Trophoblast cell (in vitro differentiated cells and primary cell): Measurements from ENCODE around the gene PYDC1.

Experiments
- DNase-seq, 2 donors: peaks; one replicate each; pipeline ENCODE4 v3.0.0-alpha.2; 2016
- H2AFZ ChIP-seq: 2 replicates; pipeline ENCODE4 v1.6.1; 2013; ENCODE audit warnings: low read length, moderate library complexity, mild to moderate bottlenecking; ENCODE audit not compliant: insufficient read depth, poor library complexity
- H2AK5ac ChIP-seq: 2 replicates; pipeline ENCODE4 v1.6.1; 2013; ENCODE audit warnings: mild to moderate bottlenecking, low read length
- H2BK120ac ChIP-seq: 2 replicates; pipeline ENCODE4 v1.6.1; 2013; ENCODE audit warnings: low read length, mild to moderate bottlenecking, moderate library complexity; ENCODE audit not compliant: insufficient read depth, poor library complexity
- H2BK12ac ChIP-seq: 2 replicates; pipeline ENCODE4 v1.6.1; 2013; ENCODE audit warnings: mild to moderate bottlenecking, low read length, moderate library complexity
- H2BK5ac ChIP-seq: 2 replicates; pipeline ENCODE4 v1.6.1; 2013; ENCODE audit warnings: low read length, low read depth, moderate library complexity, mild to moderate bottlenecking; ENCODE audit not compliant: poor library complexity
- H3K14ac ChIP-seq: 2 replicates; pipeline ENCODE4 v1.6.1; 2013; ENCODE audit warnings: mild to moderate bottlenecking, low read length
- H3K18ac ChIP-seq: 2 replicates; pipeline ENCODE4 v1.6.1; 2013; ENCODE audit warnings: mild to moderate bottlenecking, low read length
- H3K23ac ChIP-seq: 2 replicates; pipeline ENCODE4 v1.6.1; 2013; ENCODE audit warnings: low read length
- H3K27ac ChIP-seq: 2 replicates; pipeline ENCODE4 v1.5.1; 2013; ENCODE audit warnings: low read depth, mild to moderate bottlenecking, inconsistent platforms, low read length, moderate library complexity
- H3K27me3 ChIP-seq: 2 replicates; pipeline ENCODE4 v1.6.1; 2013; ENCODE audit warnings: inconsistent platforms, mild to moderate bottlenecking, low read length, moderate library complexity; ENCODE audit not compliant: insufficient read depth
- H3K36me3 ChIP-seq, 2 experiments: 1 replicate in 1 of 2; 2 replicates in 1 of 2; pipeline ENCODE4 v1.6.1; 2013; ENCODE audit warnings: low read length in 2 of 2, mild to moderate bottlenecking in 2 of 2, moderate library complexity in 1 of 2; ENCODE audit not compliant: insufficient read depth in 2 of 2, control insufficient read depth in 1 of 2
- H3K4ac ChIP-seq: 2 replicates; pipeline ENCODE4 v1.6.1; 2013; ENCODE audit warnings: low read depth, mild to moderate bottlenecking, low read length, moderate library complexity
- H3K4me1 ChIP-seq, 2 experiments: 1 replicate in 1 of 2; 2 replicates in 1 of 2; pipeline ENCODE4 v1.6.1; 2013; ENCODE audit warnings: low read length in 2 of 2, mild to moderate bottlenecking in 2 of 2, moderate library complexity in 1 of 2; ENCODE audit not compliant: insufficient read depth in 2 of 2, control insufficient read depth in 1 of 2
- H3K4me2 ChIP-seq: 2 replicates; pipeline ENCODE4 v1.6.1; 2013; ENCODE audit warnings: inconsistent platforms, mild to moderate bottlenecking, low read length, moderate library complexity
- H3K4me3 ChIP-seq: 2 replicates; pipeline ENCODE4 v1.5.1; 2013; ENCODE audit warnings: mild to moderate bottlenecking, low read depth, low read length, inconsistent platforms
- H3K79me1 ChIP-seq: one replicate; pipeline ENCODE4 v1.6.1; 2013; ENCODE audit warnings: low read length
- H3K79me2 ChIP-seq: 2 replicates; pipeline ENCODE4 v1.6.1; 2013; ENCODE audit warnings: low read length, mild to moderate bottlenecking; ENCODE audit not compliant: control insufficient read depth, insufficient read depth, poor library complexity
- H3K9ac ChIP-seq: 2 replicates; pipeline ENCODE4 v1.6.1; 2013; ENCODE audit warnings: mild to moderate bottlenecking, low read length
- H3K9me3 ChIP-seq: 2 replicates; pipeline ENCODE4 v1.6.1; 2013; ENCODE audit warnings: low read depth, mild to moderate bottlenecking, control low read depth, inconsistent platforms, low read length; ENCODE audit not compliant: insufficient read depth
- H4K12ac ChIP-seq: 2 replicates; pipeline ENCODE4 v1.6.1; 2013; ENCODE audit warnings: low read depth, mild to moderate bottlenecking, low read length, moderate library complexity
- H4K8ac ChIP-seq: 2 replicates; pipeline ENCODE4 v1.6.1; 2013; ENCODE audit warnings: low read depth, mild to moderate bottlenecking, low read length, moderate library complexity
- H4K91ac ChIP-seq: one replicate; pipeline ENCODE4 v1.6.1; 2013; ENCODE audit warnings: low read depth, mild to moderate bottlenecking, low read length, moderate library complexity
- WGBS: extraction: QIAGEN DNeasy Blood & Tissue Kit; methylation state at CpG from one replicate; pipeline ENCODE4 v1.1.7; 2013; ENCODE audit warnings: missing lambda C conversion rate; ENCODE audit not compliant: insufficient read length, insufficient coverage; ENCODE audit errors: extremely low coverage; 5-methylcytosine and 5-hydroxymethylcytosine counted together

Gene PYDC1

GRCh38 chr16:31189412-31189778 lies 27.5 kb downstream of the PYDC1 start:
- Histone ChIP-seq H4K91ac (no peak overlapping the region), H2AFZ (no peak overlapping the region), H3K79me2 (no peaks in the 10 kb centered on the region), H3K79me1 (no peaks in the 10 kb centered on the region), H3K14ac (no peak overlapping the region), H4K12ac (no peak overlapping the region), H2BK12ac (no peak overlapping the region), H2BK5ac (no peak overlapping the region), H3K23ac (no peak overlapping the region), H3K4ac (no peak overlapping the region), H3K4me3 (no peak overlapping the region), H3K36me3 (peaks cover 54 to 90% of the 10 kb centered on the region in 2 experiments), H4K8ac (no peak overlapping the region), H3K4me1 (no peaks in the 10 kb centered on the region), H3K18ac (no peak overlapping the region), H3K4me2 (no peak overlapping the region), H2BK120ac (no peak overlapping the region), H3K27ac (no peak overlapping the region), H3K9ac (no peak overlapping the region), H3K27me3 (no peaks in the 10 kb centered on the region), H2AK5ac (no peak overlapping the region), H3K9me3 (no peaks in the 10 kb centered on the region)
- DNase-seq = no peak
- WGBS = no CpG with 5 or more reads among the region's 2 CpGs

- Histone ChIP-seq H3K36me3 (peaks cover 54 to 90% of the 10 kb centered on the region in 2 experiments), H3K4me2 (no peak overlapping the region), H2AK5ac (no peak overlapping the region), H3K27me3 (no peaks in the 10 kb centered on the region), H3K14ac (no peak overlapping the region), H3K79me1 (no peaks in the 10 kb centered on the region), H2BK5ac (no peak overlapping the region), H3K18ac (no peak overlapping the region), H3K4me3 (no peak overlapping the region), H4K12ac (no peak overlapping the region), H2BK120ac (no peak overlapping the region), H3K9me3 (no peaks in the 10 kb centered on the region), H3K27ac (no peak overlapping the region), H4K91ac (no peak overlapping the region), H3K9ac (no peak overlapping the region), H3K4me1 (no peaks in the 10 kb centered on the region), H3K4ac (no peak overlapping the region), H2BK12ac (no peak overlapping the region), H3K79me2 (peaks cover 2% of the 10 kb centered on the region), H4K8ac (no peak overlapping the region), H3K23ac (no peak overlapping the region), H2AFZ (no peak overlapping the region)
- DNase-seq = no peak
- WGBS = 100% methylated on average over 1 of the region's 3 CpGs
Observed at GRCh38 chr16:31188450-31189411, 28.2 kb downstream of the PYDC1 start.

- Histone ChIP-seq H2BK12ac (no peak overlapping the region), H2AK5ac (no peak overlapping the region), H3K4ac (no peak overlapping the region), H3K14ac (no peak overlapping the region), H3K9me3 (no peaks in the 10 kb centered on the region), H3K18ac (no peak overlapping the region), H3K23ac (no peak overlapping the region), H3K4me3 (no peak overlapping the region), H3K4me1 (no peaks in the 10 kb centered on the region), H3K79me2 (peaks cover 6% of the 10 kb centered on the region), H3K4me2 (no peak overlapping the region), H3K79me1 (no peaks in the 10 kb centered on the region), H3K27ac (no peak overlapping the region), H2AFZ (no peak overlapping the region), H4K12ac (no peak overlapping the region), H3K9ac (no peak overlapping the region), H4K8ac (no peak overlapping the region), H4K91ac (no peak overlapping the region), H2BK5ac (no peak overlapping the region), H3K27me3 (no peaks in the 10 kb centered on the region), H3K36me3 (peaks cover 53 to 88% of the 10 kb centered on the region in 2 experiments), H2BK120ac (no peak overlapping the region)
- DNase-seq = no peak
- no CpG with 5 or more reads among the region's 8 CpGs for WGBS
Observed at GRCh38 chr16:31187808-31188189, 29.1 kb downstream of the PYDC1 start.

- no peak overlapping the region for H4K91ac ChIP-seq
- no peak overlapping the region for H2AK5ac ChIP-seq
- H2BK5ac ChIP-seq = no peak overlapping the region
- no peak overlapping the region for H2BK12ac ChIP-seq
- DNase-seq = peak in 1 of 2 donors; percentile 16
- H3K14ac ChIP-seq = no peak overlapping the region
- no peak overlapping the region for H3K18ac ChIP-seq
- WGBS = no CpG with 5 or more reads among the region's 10 CpGs
- peaks cover 54 to 87% of the 10 kb centered on the region in 2 experiments for H3K36me3 ChIP-seq
- no peak overlapping the region for H4K8ac ChIP-seq
- H3K23ac ChIP-seq = no peak overlapping the region
- H3K4me3 ChIP-seq = no peak overlapping the region
- peaks cover 2% of the 10 kb centered on the region in 2 experiments for H3K4me1 ChIP-seq
- no peak overlapping the region for H3K9ac ChIP-seq
- H2BK120ac ChIP-seq = no peak overlapping the region
- H4K12ac ChIP-seq = no peak overlapping the region
- H3K4me2 ChIP-seq = no peak overlapping the region
- peaks cover 12% of the 10 kb centered on the region for H3K79me2 ChIP-seq
- H2AFZ ChIP-seq = no peak overlapping the region
- H3K4ac ChIP-seq = no peak overlapping the region
- no peaks in the 10 kb centered on the region for H3K9me3 ChIP-seq
- no peak overlapping the region for H3K27ac ChIP-seq
- H3K79me1 ChIP-seq = no peaks in the 10 kb centered on the region
- no peaks in the 10 kb centered on the region for H3K27me3 ChIP-seq
Observed at GRCh38 chr16:31186930-31187807, 29.8 kb downstream of the PYDC1 start.
